ENCODE data around the gene TRPT1. TPM values are rescaled to one million over a fixed set of nuclear protein-coding genes. Genes with fewer than 3 reads are reported as not detected.

The TRPT1 gene
- total RNA-seq, 2 experiments from 2014 or later: 23.9 to 27.1 TPM

Other genes with a start within 250 kb of the TRPT1 start
- 10 to 100 TPM; 77.4 to 86.1 TPM for gene OTUB1, start 239.7 kb downstream of the TRPT1 start, total RNA-seq
- gene FLRT1, start 190.3 kb downstream of the TRPT1 start, total RNA-seq: under 1 TPM; 0.21 to 0.25 TPM
- 10 to 100 TPM; 26.4 to 28.6 TPM for gene MACROD1, start 60.1 kb downstream of the TRPT1 start, total RNA-seq
- gene STIP1, start 40.0 kb downstream of the TRPT1 start, total RNA-seq: 100 to 1,000 TPM; 398 to 403 TPM
- gene FERMT3, start 19.5 kb downstream of the TRPT1 start, total RNA-seq: 100 to 1,000 TPM; 182 to 184 TPM
- gene NUDT22, start 88 bp upstream of the TRPT1 start, total RNA-seq: 10 to 100 TPM; 61.8 to 74.1 TPM
- gene DNAJC4, start 4.4 kb upstream of the TRPT1 start, total RNA-seq: 10 to 100 TPM; 21.9 to 23.1 TPM
- 10 to 100 TPM; 80.0 to 80.3 TPM for gene VEGFB, start 8.4 kb upstream of the TRPT1 start, total RNA-seq
- gene FKBP2, start 14.9 kb upstream of the TRPT1 start, total RNA-seq: 10 to 100 TPM; 19.9 to 21.3 TPM
- gene PPP1R14B, start 20.8 kb upstream of the TRPT1 start, total RNA-seq: 100 to 1,000 TPM; 261 to 267 TPM
- gene PLCB3, start 25.3 kb upstream of the TRPT1 start, total RNA-seq: 10 to 100 TPM in 1 of 2 experiments, 1 to 10 TPM in 1; 9.0 to 10.9 TPM
- gene BAD, start 58.5 kb upstream of the TRPT1 start, total RNA-seq: 10 to 100 TPM; 21.3 to 22.9 TPM
- 10 to 100 TPM; 23.6 to 27.2 TPM for gene GPR137, start 59.7 kb upstream of the TRPT1 start, total RNA-seq
- gene KCNK4, start 65.1 kb upstream of the TRPT1 start, total RNA-seq: not detected
- gene CATSPERZ, start 74.2 kb upstream of the TRPT1 start, total RNA-seq: under 1 TPM in 1 of 2 experiments, not detected in 1; 0.39 TPM
- 10 to 100 TPM; 19.0 to 29.6 TPM for gene ESRRA, start 79.3 kb upstream of the TRPT1 start, total RNA-seq
- 100 to 1,000 TPM; 185 to 243 TPM for gene TRMT112, start 91.4 kb upstream of the TRPT1 start, total RNA-seq
- gene PRDX5, start 91.9 kb upstream of the TRPT1 start, total RNA-seq: 100 to 1,000 TPM; 110 to 142 TPM
- gene CCDC88B, start 114.0 kb upstream of the TRPT1 start, total RNA-seq: 10 to 100 TPM; 58.4 to 71.3 TPM
- gene RPS6KA4, start 133.0 kb upstream of the TRPT1 start, total RNA-seq: 10 to 100 TPM; 22.0 to 30.2 TPM

All from activated CD4-positive, alpha-beta T cell treated with anti-CD3 and anti-CD28 coated beads for 36 hours (primary cell).